GM20000 (cell line): ENCODE measurements around the gene KRT85.

Source experiments
- DNase-seq: peaks from one replicate; pipeline ENCODE4 v3.0.0; 2012; ENCODE audit warnings: low spot score
- CTCF ChIP-seq: IDR thresholded peaks from 2 replicates; pipeline ENCODE4 v1.5.1; 2012; ENCODE audit warnings: mild to moderate bottlenecking, control low read depth; ENCODE audit errors: extremely low read depth, missing control alignments

KRT85 gene

DNA sequence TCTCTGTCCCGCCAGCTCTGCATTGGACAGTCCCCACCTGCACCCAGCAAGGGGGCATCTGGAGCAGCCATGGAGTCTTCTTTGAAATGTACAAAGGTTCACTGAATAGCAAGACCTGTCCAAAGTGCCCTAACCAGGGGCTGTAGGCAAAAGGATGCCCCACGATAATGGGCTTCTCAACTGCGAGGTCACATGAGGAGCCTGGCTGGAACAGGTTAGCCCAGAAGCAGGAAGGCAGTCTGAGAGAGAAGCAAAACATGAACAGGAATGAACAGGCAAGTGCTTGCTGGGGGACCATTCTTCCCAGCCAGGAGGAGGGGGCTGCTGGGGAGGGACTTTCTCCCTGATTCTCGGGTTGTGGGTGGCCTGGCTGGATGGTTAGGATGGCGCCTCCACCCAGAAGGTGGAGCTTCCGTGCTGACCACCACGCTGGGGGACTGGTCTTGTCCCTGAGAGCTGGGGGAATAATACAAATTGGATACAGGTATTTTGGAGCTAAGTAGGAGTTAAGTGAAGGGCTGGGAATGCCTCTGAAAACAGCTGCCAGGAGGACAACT lies 7.1 kb downstream of the KRT85 start:
- TF ChIP-seq CTCF: no peak
- no peak for DNase-seq

DNA sequence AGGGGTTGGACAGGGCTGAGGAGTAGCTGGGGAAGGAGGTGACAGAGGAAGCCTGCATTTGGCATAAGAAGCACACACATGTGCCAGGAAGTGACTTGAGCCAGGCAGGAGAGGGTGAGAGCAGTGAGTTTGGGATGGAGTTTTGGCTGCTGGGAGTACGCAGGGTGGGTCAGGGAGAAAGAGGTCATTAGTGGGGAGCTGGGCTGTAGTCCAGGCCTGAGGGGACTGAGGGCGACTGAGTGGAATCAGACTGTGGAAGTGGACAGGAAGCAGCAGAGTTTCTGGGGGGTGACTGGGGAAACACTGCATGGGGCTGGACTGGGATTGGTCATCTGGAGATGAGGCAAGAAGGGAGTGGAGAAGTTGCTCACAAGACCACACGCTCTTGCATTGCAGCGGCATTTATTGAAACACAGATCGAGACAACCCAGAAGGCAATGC lies 7.6 kb downstream of the KRT85 start:
- TF ChIP-seq CTCF: no peak
- DNase-seq: no peak

DNA sequence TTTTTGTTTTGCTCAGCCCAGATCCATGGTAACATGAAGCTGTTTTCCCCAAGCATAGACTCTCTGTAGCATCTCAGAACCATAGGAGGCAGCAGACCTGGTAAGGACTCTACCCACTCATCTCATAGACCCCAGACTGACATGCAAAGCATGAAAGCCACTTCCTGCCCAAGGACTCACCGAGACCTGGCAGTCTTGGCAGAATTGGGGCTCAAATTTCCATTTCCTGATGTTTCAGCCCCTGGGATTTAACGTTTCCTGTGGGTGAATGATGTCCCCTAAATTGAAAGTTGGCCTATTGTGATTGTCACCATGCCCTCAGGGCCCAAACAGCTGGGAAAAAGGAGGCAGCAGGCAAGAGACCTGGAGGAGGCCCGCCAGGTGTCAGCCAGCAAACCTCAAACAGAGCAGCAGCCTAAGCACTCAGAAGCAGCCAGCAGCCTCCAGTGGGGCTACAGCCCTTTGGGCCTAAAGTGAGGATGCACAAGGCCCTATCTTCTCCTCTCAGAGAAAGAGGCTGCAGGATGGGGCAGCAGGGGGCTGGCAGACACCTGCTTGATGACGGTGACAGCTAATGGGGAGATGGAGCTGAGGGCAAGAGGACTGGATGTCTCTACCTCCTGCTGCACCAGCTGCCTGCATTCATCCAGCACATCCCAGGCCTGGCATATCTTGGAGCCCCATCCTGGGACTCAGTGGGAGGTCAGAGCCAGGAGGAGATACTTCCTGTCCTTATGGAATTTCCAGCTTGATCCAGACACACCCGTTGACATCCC lies 8.5 kb downstream of the KRT85 start:
- no peak for TF ChIP-seq CTCF
- peak; percentile 77 for DNase-seq

- DNase-seq: no peak
- no peak for TF ChIP-seq CTCF
These were observed 10.3 kb downstream of the KRT85 start for GRCh38 chr12:52356762-52357580.

DNA sequence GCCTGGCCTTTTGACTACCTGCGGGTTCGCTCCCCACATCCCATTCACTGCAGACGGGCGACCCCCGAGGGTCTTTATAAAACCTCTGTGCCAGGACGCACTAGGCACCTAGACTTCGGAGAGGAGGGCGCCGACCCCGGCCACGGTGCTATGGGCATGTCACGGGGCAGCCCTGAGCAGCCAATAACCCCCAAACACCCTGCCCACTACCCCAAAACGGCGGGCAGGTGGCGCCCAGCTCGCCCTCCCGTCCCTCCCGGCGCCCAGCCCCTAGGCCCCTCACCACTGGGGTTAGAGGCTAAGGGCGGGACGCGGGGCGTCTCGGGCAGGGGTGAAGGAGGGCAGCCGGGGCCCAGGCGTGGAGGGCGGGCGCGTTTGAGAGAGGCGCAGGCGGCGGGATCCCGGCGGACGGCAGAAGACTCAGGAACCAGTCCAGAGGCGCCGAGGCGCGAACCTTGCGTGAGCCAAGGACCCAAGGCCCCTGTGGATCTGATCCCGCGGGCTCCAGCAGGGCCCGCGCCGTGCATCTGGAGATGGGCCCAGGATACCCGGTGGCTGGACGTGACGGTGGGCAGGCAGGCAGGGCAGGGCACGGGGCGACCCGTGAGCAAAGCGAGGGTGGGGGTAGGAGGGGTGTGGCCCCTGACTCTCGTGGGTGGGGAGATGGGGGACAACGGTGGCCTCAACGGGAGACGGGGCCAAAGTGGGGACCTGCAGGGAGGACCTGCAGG lies 11.1 kb downstream of the KRT85 start:
- no peak for TF ChIP-seq CTCF
- no peak for DNase-seq

DNA sequence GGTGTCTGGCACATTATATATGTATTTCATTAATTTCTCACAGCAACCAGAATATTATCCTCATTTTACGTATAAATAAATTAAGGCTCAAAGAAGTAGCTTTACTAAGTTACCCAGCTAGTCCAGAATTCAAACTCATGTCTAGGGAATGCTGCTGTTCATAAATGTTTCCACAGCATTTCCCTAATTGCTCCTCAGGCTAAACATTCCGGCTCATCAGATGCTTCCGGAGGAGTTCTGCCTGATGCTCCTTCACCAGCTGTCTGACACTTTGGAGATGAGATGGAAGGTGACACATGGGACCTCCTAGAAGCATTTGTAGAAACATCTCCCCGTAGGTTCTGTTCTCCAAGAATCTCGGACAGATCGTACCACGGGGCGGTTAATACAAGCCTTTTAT lies 12.1 kb downstream of the KRT85 start:
- TF ChIP-seq CTCF: no peak

More for the DNA sequence above, 12.1 kb downstream of the KRT85 start:
- no peak for DNase-seq
